IMR-90 (cell line): ENCODE measurements around the gene PDK4. TPM values are rescaled to one million over a fixed set of nuclear protein-coding genes. Genes with fewer than 3 reads are reported as not detected.

Source experiments
- ATAC-seq: fragments of 200-7000 bp; cut with Tn5 transposase; 2 replicates; pipeline ENCODE4 v1.9.1; 2020; ENCODE audit warnings: low read depth, mild to moderate bottlenecking, moderate library complexity
- BruUV-seq: library from RNA; stranded (reverse); fragments of 400-500 nt; replicated peaks from 2 replicates; lab custom pipeline; 2021; lab: Mats Ljungman, UMichigan
- CTCF ChIA-PET: fragments of 300-600 bp; formaldehyde crosslinking; extraction: SDS; loops from one replicate; lab custom pipeline; 2021; ENCODE audit warnings: antibody characterized with exemption; lab: Yijun Ruan, JAX
- POLR2A ChIA-PET: fragments of 300-600 bp; sonication (Branson Sonifier 250); formaldehyde crosslinking; loops from one replicate; lab custom pipeline; 2022; ENCODE audit warnings: antibody characterized with exemption; ENCODE audit not compliant: unreplicated experiment; lab: Charles Lee
- DNase-seq: peaks from one replicate; pipeline ENCODE4 v3.0.0; 2013
- H2AFZ ChIP-seq: replicated peaks from 2 replicates; pipeline ENCODE3; 2013; ENCODE audit warnings: low read length, mild to moderate bottlenecking; ENCODE audit not compliant: poor library complexity
- H2AK5ac ChIP-seq: 2 replicates; pipeline ENCODE4 v1.6.1; 2013; ENCODE audit warnings: low read depth, low read length, inconsistent platforms
- H2AK9ac ChIP-seq: replicated peaks from 2 replicates; pipeline ENCODE3; 2013; ENCODE audit warnings: mild to moderate bottlenecking, low read depth, low read length, moderate library complexity; ENCODE audit not compliant: poor library complexity
- H2BK120ac ChIP-seq: 2 replicates; pipeline ENCODE4 v1.6.1; 2013; ENCODE audit warnings: low read depth, low read length, inconsistent platforms
- H2BK15ac ChIP-seq: 3 replicates; pipeline ENCODE4 v1.6.1; 2013; ENCODE audit warnings: low read depth, low read length, inconsistent platforms
- H2BK20ac ChIP-seq: 2 replicates; pipeline ENCODE4 v1.6.1; 2013; ENCODE audit warnings: low read depth, mild to moderate bottlenecking, inconsistent platforms, low read length, moderate library complexity
- H2BK5ac ChIP-seq: 2 replicates; pipeline ENCODE4 v1.6.1; 2013; ENCODE audit warnings: mild to moderate bottlenecking, low read depth, low read length, inconsistent platforms; ENCODE audit not compliant: poor library complexity, severe bottlenecking
- H3K14ac ChIP-seq: replicated peaks from 2 replicates; pipeline ENCODE4 v1.6.1; 2013; ENCODE audit warnings: low read depth, low read length, inconsistent platforms
- H3K18ac ChIP-seq: 2 replicates; pipeline ENCODE4 v1.6.1; 2013; ENCODE audit warnings: low read depth, low read length, control low read depth
- H3K23ac ChIP-seq: 2 replicates; pipeline ENCODE4 v1.6.1; 2013; ENCODE audit warnings: low read depth, low read length, inconsistent platforms
- H3K27ac ChIP-seq: 2 replicates; pipeline ENCODE4 v1.5.1; 2013; ENCODE audit warnings: mild to moderate bottlenecking, control low read depth, low read length; ENCODE audit not compliant: insufficient read depth
- H3K27me3 ChIP-seq: 2 replicates; pipeline ENCODE4 v1.6.1; 2013; ENCODE audit warnings: low read length; ENCODE audit not compliant: control insufficient read depth, insufficient read depth
- H3K36me3 ChIP-seq: 2 replicates; pipeline ENCODE4 v1.6.1; 2013; ENCODE audit warnings: low read length, mixed read lengths; ENCODE audit not compliant: control insufficient read depth, insufficient read depth
- H3K4ac ChIP-seq: 2 replicates; pipeline ENCODE4 v1.6.1; 2013; ENCODE audit warnings: low read depth, low read length, inconsistent platforms
- H3K4me1 ChIP-seq: 2 replicates; pipeline ENCODE4 v1.6.1; 2013; ENCODE audit warnings: low read length, mixed read lengths; ENCODE audit not compliant: control insufficient read depth, insufficient read depth
- H3K4me2 ChIP-seq: 2 replicates; pipeline ENCODE4 v1.6.1; 2013; ENCODE audit warnings: low read depth, mild to moderate bottlenecking, control low read depth, low read length, moderate library complexity
- H3K4me3 ChIP-seq: 2 replicates; pipeline ENCODE4 v1.5.1; 2013; ENCODE audit warnings: low read depth, mild to moderate bottlenecking, control low read depth, low read length, moderate library complexity; ENCODE audit not compliant: insufficient read depth
- H3K56ac ChIP-seq: 2 replicates; pipeline ENCODE4 v1.6.1; 2013; ENCODE audit warnings: low read length, inconsistent platforms; ENCODE audit not compliant: insufficient read depth; ENCODE audit errors: extremely low read depth
- H3K79me1 ChIP-seq, 2 experiments: 2 replicates each; pipeline ENCODE4 v1.6.1; 2013; ENCODE audit warnings: low read length in 2 of 2, inconsistent platforms in 1 of 2, low read depth in 1 of 2
- H3K9ac ChIP-seq: 2 replicates; pipeline ENCODE4 v1.6.1; 2013; ENCODE audit warnings: low read depth, low read length, control low read depth
- H3K9me1 ChIP-seq: 2 replicates; pipeline ENCODE4 v1.6.1; 2013; ENCODE audit warnings: low read length, inconsistent platforms; ENCODE audit not compliant: insufficient read depth
- H3K9me3 ChIP-seq: 2 replicates; pipeline ENCODE4 v1.6.1; 2013; ENCODE audit warnings: low read length; ENCODE audit not compliant: control insufficient read depth, insufficient read depth
- H4K20me1 ChIP-seq: 2 replicates; pipeline ENCODE4 v1.6.1; 2013; ENCODE audit warnings: low read length, inconsistent platforms; ENCODE audit not compliant: insufficient read depth
- H4K5ac ChIP-seq: 2 replicates; pipeline ENCODE4 v1.6.1; 2013; ENCODE audit warnings: mild to moderate bottlenecking, low read depth, low read length, control low read depth
- H4K8ac ChIP-seq, 2 experiments: 2 replicates each; pipeline ENCODE4 v1.6.1; 2013; ENCODE audit warnings: low read depth in 2 of 2, low read length in 2 of 2, control low read depth in 1 of 2, inconsistent platforms in 1 of 2
- H4K91ac ChIP-seq: 2 replicates; pipeline ENCODE4 v1.6.1; 2013; ENCODE audit warnings: low read depth, low read length, inconsistent platforms; ENCODE audit not compliant: insufficient read depth
- BHLHE40 ChIP-seq: fragments of 150-350 bp; IDR thresholded peaks from 2 replicates; pipeline ENCODE4 v1.6.1; 2016; ENCODE audit warnings: mild to moderate bottlenecking, low read depth, low read length
- CEBPB ChIP-seq: IDR thresholded peaks from 2 replicates; pipeline ENCODE4 v1.6.1; 2012; ENCODE audit warnings: low read depth, low read length, improper control_type of control experiment
- CHD1 ChIP-seq: IDR thresholded peaks from 2 replicates; pipeline ENCODE4 v1.6.1; 2012; ENCODE audit warnings: low read depth, low read length, improper control_type of control experiment
- FOS ChIP-seq: fragments of 150-350 bp; IDR thresholded peaks from 2 replicates; pipeline ENCODE4 v1.6.1; 2016; ENCODE audit warnings: low read depth, low read length
- MAFK ChIP-seq: IDR thresholded peaks from 2 replicates; pipeline ENCODE4 v1.6.1; 2012; ENCODE audit warnings: low read depth, low read length, improper control_type of control experiment
- MAZ ChIP-seq: IDR thresholded peaks from 2 replicates; pipeline ENCODE4 v1.6.1; 2012; ENCODE audit warnings: low read depth, mild to moderate bottlenecking, low read length, improper control_type of control experiment, moderate library complexity, borderline replicate concordance
- MXI1 ChIP-seq: IDR thresholded peaks from 2 replicates; pipeline ENCODE4 v1.6.1; 2012; ENCODE audit warnings: low read depth, mild to moderate bottlenecking, low read length, moderate library complexity, borderline replicate concordance
- NFE2L2 ChIP-seq: fragments of 150-350 bp; IDR thresholded peaks from 2 replicates; pipeline ENCODE4 v1.6.1; 2016; ENCODE audit warnings: low read depth, mild to moderate bottlenecking, low read length
- POLR2A ChIP-seq: IDR thresholded peaks from 2 replicates; pipeline ENCODE4 v1.6.1; 2012; ENCODE audit warnings: mild to moderate bottlenecking, low read depth, low read length
- RAD21 ChIP-seq: IDR thresholded peaks from 2 replicates; pipeline ENCODE4 v1.6.1; 2012; ENCODE audit warnings: low read length, improper control_type of control experiment
- RCOR1 ChIP-seq: IDR thresholded peaks from 2 replicates; pipeline ENCODE4 v1.6.1; 2012; ENCODE audit warnings: mild to moderate bottlenecking, low read length, improper control_type of control experiment; ENCODE audit not compliant: insufficient replicate concordance
- RFX5 ChIP-seq: IDR thresholded peaks from 2 replicates; pipeline ENCODE4 v1.8.0; 2012; ENCODE audit warnings: low read depth, mild to moderate bottlenecking, low read length, moderate library complexity
- SMC3 ChIP-seq: fragments of 150-350 bp; IDR thresholded peaks from 2 replicates; pipeline ENCODE4 v1.6.1; 2016; ENCODE audit warnings: low read depth, mild to moderate bottlenecking, antibody characterized with exemption, low read length, moderate library complexity
- WGBS, 2 experiments: methylation state at CpG; one replicate each; pipeline versions ENCODE4 v1.1.5 to v1.1.7; 2013; ENCODE audit warnings: missing lambda C conversion rate in 2 of 2; ENCODE audit not compliant: insufficient read length in 1 of 2; ENCODE audit errors: extremely low coverage in 2 of 2; 5-methylcytosine and 5-hydroxymethylcytosine counted together
- dilution Hi-C: fragments of 300-500 bp; cut with HindIII; formaldehyde crosslinking; loops from one replicate; pipeline ENCODE4 v1.14.3; 2018; ENCODE audit warnings: low sequenced_read_pairs; ENCODE audit not compliant: unreplicated experiment
- in situ Hi-C: fragments of 300-500 bp; cut with MboI; formaldehyde crosslinking; loops from 3 replicates; pipeline ENCODE4 v1.14.3; 2019; ENCODE audit warnings: low sequenced_read_pairs, inconsistent platforms, mixed read lengths
- intact Hi-C: fragments of 100-400 bp; cut with micrococcal nuclease; formaldehyde crosslinking; loops from 2 replicates; pipeline ENCODE4 v1.10.0; 2022
- polyA plus RNA-seq, 3 experiments: library from polyadenylated mRNA; depleted of rRNA; stranded (reverse); fragments of >200 nt; gene quantifications; 2 replicates each; pipeline ENCODE4 v1.2.3, GENCODE V29; 2012; ENCODE audit warnings: low replicate concordance in 1 of 3
- total RNA-seq: library from RNA; depleted of rRNA; stranded (reverse); fragments of >200 nt; gene quantifications from 2 replicates; pipeline ENCODE4 v1.2.3, GENCODE V29; 2012
- TF ChIP-seq, protein P1 (sequence below): fragments of 150-350 bp; IDR thresholded peaks from 2 replicates; pipeline ENCODE4 v1.6.1; 2017; ENCODE audit warnings: mild to moderate bottlenecking, antibody characterized with exemption, low read length, low read depth
- TF ChIP-seq, protein P2 (sequence below): fragments of 150-350 bp; IDR thresholded peaks from 2 replicates; pipeline ENCODE4 v1.6.1; 2016; ENCODE audit warnings: low read depth, mild to moderate bottlenecking, low read length, moderate library complexity, borderline replicate concordance
- TF ChIP-seq, protein P3 (sequence below): conservative IDR thresholded peaks from 2 replicates; pipeline ENCODE4 v1.5.1; 2012; ENCODE audit warnings: mild to moderate bottlenecking, low read depth, low read length, improper control_type of control experiment

Gene PDK4
- total and polyA plus RNA-seq, 2 of the 4 experiments (the other 2 are of a cell fraction) = under 0.01 to 0.03 TPM

DNA sequence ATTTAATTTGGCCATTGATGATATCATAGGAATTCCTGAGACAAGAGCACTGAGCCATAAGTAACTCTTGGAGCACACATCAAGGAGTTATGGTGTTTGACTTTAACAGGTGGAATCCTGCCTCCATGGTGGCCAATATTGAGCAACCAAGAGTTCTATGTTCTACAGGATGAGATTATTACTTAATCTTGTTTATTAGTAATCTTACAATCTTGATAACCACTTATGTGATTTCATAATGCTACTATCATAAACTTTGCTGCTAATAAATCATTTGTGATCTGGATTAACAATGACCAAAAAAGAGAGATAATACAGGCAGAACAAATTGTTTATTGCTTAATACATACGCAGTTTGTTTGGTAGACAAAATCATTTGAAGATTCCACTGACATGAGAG, 27.5 kb upstream of the PDK4 start:
- in situ Hi-C loops (no loop called here), intact Hi-C loops (no loop called here), dilution Hi-C loops (no loop called here)
- no peak for DNase-seq
- Histone ChIP-seq H3K56ac (no peak overlapping the region), H2AK5ac (no peak overlapping the region), H3K4ac (no peak overlapping the region), H3K4me2 (no peak overlapping the region), H4K20me1 (no peaks in the 10 kb centered on the region), H3K9me1 (no peaks in the 10 kb centered on the region), H4K91ac (no peak overlapping the region), H3K36me3 (no peaks in the 10 kb centered on the region), H3K23ac (no peak overlapping the region), H3K18ac (no peak overlapping the region), H3K4me3 (no peak overlapping the region), H2BK120ac (no peak overlapping the region), H3K27ac (no peak overlapping the region), H2BK15ac (no peak overlapping the region), H2BK20ac (no peak overlapping the region), H3K14ac (no peak overlapping the region), H2AFZ (no peak overlapping the region), H3K79me1 (no peaks in the 10 kb centered on the region), H4K8ac (no peak overlapping the region), H2AK9ac (no peak overlapping the region), H3K4me1 (no peaks in the 10 kb centered on the region), H3K27me3 (no peaks in the 10 kb centered on the region), H4K5ac (no peak overlapping the region), H2BK5ac (no peak overlapping the region), H3K9ac (no peak overlapping the region), H3K9me3 (no peaks in the 10 kb centered on the region)
- BruUV-seq = no TSS peak
- no peak for ATAC-seq
- ChIA-PET POLR2A (no interaction called here), CTCF (no interaction called here)
- WGBS, 2 experiments = no CpG with 5 or more reads among the region's 1 CpG
- TF ChIP-seq POLR2A (no peak), CEBPB (no peak), FOS (no peak), SMC3 (no peak), RFX5 (no peak), NFE2L2 (no peak), MXI1 (no peak), BHLHE40 (no peak), RCOR1 (no peak), MAZ (no peak), RAD21 (no peak), CHD1 (no peak), MAFK (no peak)
- TF ChIP-seq, protein P1, sequence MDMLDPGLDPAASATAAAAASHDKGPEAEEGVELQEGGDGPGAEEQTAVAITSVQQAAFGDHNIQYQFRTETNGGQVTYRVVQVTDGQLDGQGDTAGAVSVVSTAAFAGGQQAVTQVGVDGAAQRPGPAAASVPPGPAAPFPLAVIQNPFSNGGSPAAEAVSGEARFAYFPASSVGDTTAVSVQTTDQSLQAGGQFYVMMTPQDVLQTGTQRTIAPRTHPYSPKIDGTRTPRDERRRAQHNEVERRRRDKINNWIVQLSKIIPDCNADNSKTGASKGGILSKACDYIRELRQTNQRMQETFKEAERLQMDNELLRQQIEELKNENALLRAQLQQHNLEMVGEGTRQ = no peak
- TF ChIP-seq, protein P2, sequence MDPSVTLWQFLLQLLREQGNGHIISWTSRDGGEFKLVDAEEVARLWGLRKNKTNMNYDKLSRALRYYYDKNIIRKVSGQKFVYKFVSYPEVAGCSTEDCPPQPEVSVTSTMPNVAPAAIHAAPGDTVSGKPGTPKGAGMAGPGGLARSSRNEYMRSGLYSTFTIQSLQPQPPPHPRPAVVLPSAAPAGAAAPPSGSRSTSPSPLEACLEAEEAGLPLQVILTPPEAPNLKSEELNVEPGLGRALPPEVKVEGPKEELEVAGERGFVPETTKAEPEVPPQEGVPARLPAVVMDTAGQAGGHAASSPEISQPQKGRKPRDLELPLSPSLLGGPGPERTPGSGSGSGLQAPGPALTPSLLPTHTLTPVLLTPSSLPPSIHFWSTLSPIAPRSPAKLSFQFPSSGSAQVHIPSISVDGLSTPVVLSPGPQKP = no peak
- TF ChIP-seq, protein P3, sequence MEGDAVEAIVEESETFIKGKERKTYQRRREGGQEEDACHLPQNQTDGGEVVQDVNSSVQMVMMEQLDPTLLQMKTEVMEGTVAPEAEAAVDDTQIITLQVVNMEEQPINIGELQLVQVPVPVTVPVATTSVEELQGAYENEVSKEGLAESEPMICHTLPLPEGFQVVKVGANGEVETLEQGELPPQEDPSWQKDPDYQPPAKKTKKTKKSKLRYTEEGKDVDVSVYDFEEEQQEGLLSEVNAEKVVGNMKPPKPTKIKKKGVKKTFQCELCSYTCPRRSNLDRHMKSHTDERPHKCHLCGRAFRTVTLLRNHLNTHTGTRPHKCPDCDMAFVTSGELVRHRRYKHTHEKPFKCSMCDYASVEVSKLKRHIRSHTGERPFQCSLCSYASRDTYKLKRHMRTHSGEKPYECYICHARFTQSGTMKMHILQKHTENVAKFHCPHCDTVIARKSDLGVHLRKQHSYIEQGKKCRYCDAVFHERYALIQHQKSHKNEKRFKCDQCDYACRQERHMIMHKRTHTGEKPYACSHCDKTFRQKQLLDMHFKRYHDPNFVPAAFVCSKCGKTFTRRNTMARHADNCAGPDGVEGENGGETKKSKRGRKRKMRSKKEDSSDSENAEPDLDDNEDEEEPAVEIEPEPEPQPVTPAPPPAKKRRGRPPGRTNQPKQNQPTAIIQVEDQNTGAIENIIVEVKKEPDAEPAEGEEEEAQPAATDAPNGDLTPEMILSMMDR = no peak
